Right lobe of liver (tissue), 6 donors: ENCODE results near the gene TTC39C. TPM values are rescaled to one million over a fixed set of nuclear protein-coding genes. Genes with fewer than 3 reads are reported as not detected.

Experiments
- ATAC-seq, 4 donors: fragments of 200-7000 bp; cut with Tn5 transposase; one replicate each; pipeline ENCODE4 v1.9.1; 2020; ENCODE audit warnings: mild to moderate bottlenecking in 4 of 4, moderate library complexity in 4 of 4
- DNase-seq, 3 donors: peaks; one replicate each; pipeline ENCODE4 v3.0.0-alpha.2; 2020
- H3K27ac ChIP-seq, 3 donors: fragments of 200-600 bp; one replicate each; pipeline ENCODE4 v1.8.0; 2022
- H3K27me3 ChIP-seq, 2 donors: fragments of 200-600 bp; one replicate each; pipeline ENCODE4 v1.8.0; 2022
- H3K36me3 ChIP-seq, 4 donors: fragments of 200-600 bp; sonication (generic) in 1 of 4; one replicate each; pipeline versions ENCODE4 v1.5.1 to v1.8.0; 2017 to 2022; ENCODE audit warnings: control low read depth in 1 of 4
- H3K4me1 ChIP-seq, 4 donors: fragments of 200-600 bp; sonication (generic) in 1 of 4; one replicate each; pipeline versions ENCODE4 v1.5.1 to v1.8.0; 2017 to 2022; ENCODE audit warnings: control low read depth in 1 of 4
- H3K4me3 ChIP-seq, 3 donors: fragments of 200-600 bp; one replicate each; pipeline ENCODE4 v1.8.0; 2022
- H3K9me3 ChIP-seq, 4 donors: fragments of 200-600 bp; sonication (generic) in 1 of 4; one replicate each; pipeline versions ENCODE4 v1.5.1 to v1.8.0; 2017 to 2022; ENCODE audit warnings: control low read depth in 1 of 4
- POLR2A ChIP-seq: fragments of 450-650 bp; IDR thresholded peaks from one replicate; pipeline ENCODE4 v1.6.1; 2017; ENCODE audit warnings: antibody characterized with exemption, mild to moderate bottlenecking
- WGBS: methylation state at CpG from one replicate; pipeline ENCODE4 v1.1.6; 2018; ENCODE audit warnings: low coverage, low lambda C conversion rate; ENCODE audit not compliant: insufficient coverage; ENCODE audit errors: missing lambda C conversion rate; 5-methylcytosine and 5-hydroxymethylcytosine counted together
- intact Hi-C, 2 donors: fragments of 100-400 bp; cut with DNase I; formaldehyde crosslinking; loops; one replicate each; pipeline versions ENCODE4 v1.11.2 to v1.14.1; 2022
- long read RNA-seq: library from polyadenylated mRNA; unstranded; transcript quantifications from one replicate; pipeline ENCODE4 v2.0.0, GENCODE V29; 2019
- total RNA-seq, 6 experiments: library from RNA; depleted of rRNA in 2 of 6; stranded (reverse); fragments of >200 nt in 2 of 6; fragmentation: NEBNext Ultra II Directional in 3 of 6; extraction: Animal tissue kit (Norgen Biotek cat#: 25700) in 3 of 6; gene quantifications; one replicate each; pipeline versions ENCODE4 v1.1.0 to v1.2.4, GENCODE V29; 2016 to 2023
- TF ChIP-seq, protein P1 (sequence below), 4 donors: fragments of 200-600 bp in 3 of 4; fragments of 450-650 bp in 1 of 4; IDR thresholded peaks; one replicate each; pipeline versions ENCODE4 v1.5.1 to v1.8.0; 2016 to 2022; ENCODE audit warnings: antibody characterized with exemption in 4 of 4, mild to moderate bottlenecking in 2 of 4
- donor health status: DM: no; HTN: yes; CAD: no.
- donor health status: DM: no; HTN: no; CAD: no.
- donor health status: DM: no; HTN: no; CAD: no.
- donor health status: DM: no; HTN: yes; CAD: no.
- donor health status: DM: no; HTN: yes; CAD: no.

Gene TTC39C
- total RNA-seq, result 100 to 1,000 TPM in 2 of 6 experiments, 10 to 100 TPM in 4; 61.9 to 167 (median 84.4) TPM
- long read RNA-seq, full-length matches to known transcripts, result 56 of 82 reads
- long read RNA-seq, partial matches to known transcripts, result 1 of 82 reads
- long read RNA-seq, other reads (novel, unspliced or antisense), result 25 of 82 reads

DNA sequence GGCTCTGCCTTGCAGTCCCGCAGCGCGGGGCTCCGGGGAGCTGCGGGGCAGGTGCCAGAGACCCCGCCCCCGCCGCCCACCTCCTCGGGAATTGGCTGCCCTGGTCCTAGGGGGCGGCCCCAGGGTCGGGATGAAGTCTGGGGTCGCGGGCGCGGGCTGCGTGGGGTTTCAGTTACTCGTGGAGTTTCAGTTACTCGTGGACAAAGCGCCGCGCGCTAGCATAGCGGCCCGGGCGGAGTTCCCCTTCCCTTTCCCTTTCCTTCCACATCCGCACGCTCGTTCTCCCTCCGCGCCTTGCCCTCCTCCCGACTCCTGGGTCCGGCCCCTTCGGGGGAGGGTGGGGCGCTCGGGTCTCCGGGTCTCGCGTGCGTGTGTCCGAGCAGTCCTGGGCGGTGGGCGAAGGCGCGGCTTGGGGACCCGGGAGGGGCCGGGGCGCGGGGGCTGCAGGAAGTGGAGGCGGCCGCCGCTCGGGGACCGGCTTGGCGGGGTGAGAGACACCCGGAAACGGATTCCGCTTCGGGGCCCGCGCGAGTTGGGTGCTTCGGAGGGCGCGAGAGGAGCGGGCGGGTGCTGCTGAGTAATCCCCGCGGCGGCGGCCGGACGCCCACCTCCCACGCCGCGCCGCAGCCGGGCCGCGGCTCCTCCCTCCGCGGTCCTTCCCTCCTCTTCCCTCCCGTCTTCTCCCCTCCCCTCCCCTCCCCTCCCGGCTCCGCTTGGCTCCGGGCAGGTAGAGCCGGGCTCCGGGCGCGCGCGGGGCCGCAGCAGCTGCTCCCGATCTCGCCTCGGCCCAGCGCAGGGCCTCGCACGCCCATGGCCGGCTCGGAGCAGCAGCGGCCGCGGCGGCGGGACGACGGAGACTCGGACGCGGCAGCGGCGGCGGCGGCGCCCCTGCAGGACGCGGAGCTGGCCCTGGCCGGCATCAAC lies at the start of gene TTC39C:
Gene TTC39C (plus strand): TSS at position 693 of the 924 bp plus-strand sequence. CDS start 118 bp downstream, at position 811.
- intact Hi-C loops, result no loop called here
- peak; percentile 76 for TF ChIP-seq POLR2A
- TF ChIP-seq, protein P1, sequence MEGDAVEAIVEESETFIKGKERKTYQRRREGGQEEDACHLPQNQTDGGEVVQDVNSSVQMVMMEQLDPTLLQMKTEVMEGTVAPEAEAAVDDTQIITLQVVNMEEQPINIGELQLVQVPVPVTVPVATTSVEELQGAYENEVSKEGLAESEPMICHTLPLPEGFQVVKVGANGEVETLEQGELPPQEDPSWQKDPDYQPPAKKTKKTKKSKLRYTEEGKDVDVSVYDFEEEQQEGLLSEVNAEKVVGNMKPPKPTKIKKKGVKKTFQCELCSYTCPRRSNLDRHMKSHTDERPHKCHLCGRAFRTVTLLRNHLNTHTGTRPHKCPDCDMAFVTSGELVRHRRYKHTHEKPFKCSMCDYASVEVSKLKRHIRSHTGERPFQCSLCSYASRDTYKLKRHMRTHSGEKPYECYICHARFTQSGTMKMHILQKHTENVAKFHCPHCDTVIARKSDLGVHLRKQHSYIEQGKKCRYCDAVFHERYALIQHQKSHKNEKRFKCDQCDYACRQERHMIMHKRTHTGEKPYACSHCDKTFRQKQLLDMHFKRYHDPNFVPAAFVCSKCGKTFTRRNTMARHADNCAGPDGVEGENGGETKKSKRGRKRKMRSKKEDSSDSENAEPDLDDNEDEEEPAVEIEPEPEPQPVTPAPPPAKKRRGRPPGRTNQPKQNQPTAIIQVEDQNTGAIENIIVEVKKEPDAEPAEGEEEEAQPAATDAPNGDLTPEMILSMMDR (IDR thresholded peaks at IDR 0.05), result no peak
- Histone ChIP-seq H3K4me1 (peaks cover 0 to 33% (median 10%) of the 10 kb centered on the region in 4 donors), H3K36me3 (no peaks in the 10 kb centered on the region), H3K27me3 (no peaks in the 10 kb centered on the region), H3K27ac (peak within 1 kb of the TSS; percentile 89 to 94 (median 89)), H3K9me3 (no peaks in the 10 kb centered on the region), H3K4me3 (peak within 1 kb of the TSS; percentile 78 to 86 (median 78))
- WGBS, result 0% methylated on average over 8 of the region's 118 CpGs
- peak; percentile 65 to 80 (median 73) for ATAC-seq
- DNase-seq, result peak; percentile 79 to 89 (median 84)

DNA sequence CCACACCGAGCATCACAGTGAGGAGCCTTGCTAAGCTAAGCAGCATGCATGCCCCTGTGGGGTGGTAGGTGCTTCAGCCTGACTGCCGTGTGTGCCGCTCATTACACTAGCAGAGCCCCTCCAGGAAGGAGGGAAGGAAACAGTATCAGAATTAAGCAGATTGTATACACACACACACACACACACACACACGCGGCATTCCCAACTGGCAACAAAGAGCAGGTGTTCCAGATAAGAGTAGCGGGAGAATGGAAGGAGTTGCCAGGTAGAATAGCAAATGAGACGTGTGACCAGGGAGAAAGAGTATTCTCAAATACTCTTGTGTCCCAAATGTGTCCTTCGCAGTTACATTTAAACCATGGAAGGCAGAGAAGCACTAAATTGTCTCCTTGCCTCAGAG lies 47.6 kb upstream of the TTC39C start:
- Histone ChIP-seq H3K27ac (no peak overlapping the region), H3K27me3 (no peaks in the 10 kb centered on the region), H3K4me1 (peaks cover 0 to 24% (median 9%) of the 10 kb centered on the region in 4 donors), H3K36me3 (no peaks in the 10 kb centered on the region), H3K4me3 (no peak overlapping the region), H3K9me3 (no peaks in the 10 kb centered on the region)
- DNase-seq (no peak), ATAC-seq (no peak)
- TF ChIP-seq, protein P1 (IDR thresholded peaks at IDR 0.05), result no peak
- no peak for TF ChIP-seq POLR2A
- intact Hi-C loops, result no loop called here
- WGBS, result 51% methylated on average over 3 of the region's 8 CpGs

DNA sequence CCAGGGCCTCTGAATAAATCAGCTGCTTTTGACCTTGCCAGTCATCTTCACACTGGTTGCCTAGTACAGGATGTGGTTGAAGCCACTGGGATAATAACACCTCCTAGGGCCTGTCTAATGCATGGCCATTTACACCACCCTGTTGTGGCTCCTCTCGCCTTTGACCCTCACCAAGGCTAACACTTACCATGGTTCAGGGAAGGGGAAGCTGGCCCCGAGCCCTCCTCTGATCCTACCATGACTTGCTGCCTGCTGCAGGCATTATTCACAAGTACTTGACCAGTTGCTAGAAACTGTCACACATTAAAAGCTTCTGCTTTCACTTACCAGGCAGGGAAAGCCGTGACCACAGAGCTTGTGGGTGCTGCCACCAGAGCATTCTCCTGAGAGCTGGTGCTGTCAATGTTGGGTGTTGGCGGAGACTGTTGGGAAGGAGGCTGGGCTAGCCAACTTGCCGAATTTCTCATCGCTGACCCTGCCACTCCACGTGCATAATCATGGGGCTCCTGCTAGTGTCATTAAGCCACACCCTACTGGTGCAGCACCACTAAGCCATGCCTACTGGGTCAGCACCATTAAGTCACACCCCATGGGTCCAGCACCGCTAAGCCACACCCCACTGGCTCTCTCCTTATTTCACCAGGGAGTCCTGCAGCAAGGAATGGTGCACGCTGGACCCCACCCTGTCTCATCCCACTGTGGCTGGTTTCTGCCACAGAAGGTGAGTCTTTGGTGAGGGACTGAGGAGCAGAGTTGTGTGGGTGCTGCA lies 47.0 kb upstream of the TTC39C start:
- peak in 1 of 4 donors; percentile 17 for ATAC-seq
- Histone ChIP-seq H3K36me3 (no peaks in the 10 kb centered on the region), H3K9me3 (no peaks in the 10 kb centered on the region), H3K27ac (no peak overlapping the region), H3K4me1 (peaks cover 0 to 24% (median 9%) of the 10 kb centered on the region in 4 donors), H3K27me3 (no peaks in the 10 kb centered on the region), H3K4me3 (no peak overlapping the region)
- TF ChIP-seq, protein P1 (IDR thresholded peaks at IDR 0.05), result no peak
- TF ChIP-seq POLR2A, result no peak
- 66% methylated on average over 2 of the region's 9 CpGs for WGBS
- intact Hi-C loops, result no loop called here
- DNase-seq, result no peak
